ENCODE measurements around the gene TDRD10.

- TF ChIP-seq CTCF (IDR thresholded peaks at IDR 0.05; ENCODE audit: low read length) (no peak), EZH2 (optimal IDR thresholded peaks at IDR 0.05; ENCODE audit: low read depth, low read length) (no peak), EZH2phosphoT487 (IDR thresholded peaks at IDR 0.05; ENCODE audit: low read length) (no peak)
Observed at GRCh38 chr1:154514066-154514553, 12.1 kb downstream of the TDRD10 start.

Data from MM.1S (cell line).